ENCODE results near the gene C3orf33. TPM values are rescaled to one million over a fixed set of nuclear protein-coding genes. Genes with fewer than 3 reads are reported as not detected.

The C3orf33 gene
- total and polyA plus RNA-seq, 2 experiments from 2014 or later, result 3.5 to 4.7 TPM

DNA sequence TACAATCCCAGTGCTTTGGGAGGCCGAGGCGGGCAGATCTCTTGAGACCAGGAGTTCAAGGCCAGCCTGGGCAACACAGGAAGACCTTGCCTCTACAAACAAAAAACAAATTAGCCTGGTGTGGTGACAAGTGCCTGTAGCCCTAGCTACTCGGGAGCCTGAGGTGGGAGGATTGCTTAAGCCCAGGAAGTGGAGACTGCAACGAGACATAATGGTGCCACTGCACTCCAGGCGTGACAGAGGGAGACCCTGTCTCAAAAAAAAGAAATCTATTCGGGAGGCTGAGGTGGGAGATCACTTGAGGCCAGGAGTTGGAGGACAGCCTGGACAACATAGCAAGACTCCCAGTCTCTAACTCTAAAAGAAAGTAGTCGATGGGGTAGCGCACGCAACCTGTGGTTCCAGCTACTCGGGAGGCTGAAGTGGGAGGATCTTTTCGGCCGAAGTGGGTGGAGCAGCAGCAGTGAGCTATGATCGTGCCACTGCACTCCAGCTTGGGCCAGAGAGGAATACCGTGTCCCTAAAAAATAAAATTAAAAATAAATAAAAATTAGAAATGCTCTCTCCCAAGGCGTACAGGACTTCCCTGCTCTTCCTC is 775 bp downstream of the C3orf33 start:
- no peaks in the 10 kb centered on the region for H3K79me2 ChIP-seq (replicated peaks; ENCODE audit: insufficient read depth)
- peak overlapping the region; percentile 92 for H3K4me3 ChIP-seq
- H3K36me3 ChIP-seq (ENCODE audit: insufficient read depth), result no peaks in the 10 kb centered on the region
- H3K9me2 ChIP-seq (ENCODE audit: insufficient read depth), result no peaks in the 10 kb centered on the region
- no peaks in the 10 kb centered on the region for H4K20me1 ChIP-seq (replicated peaks; ENCODE audit: insufficient read depth)
- H3K27ac ChIP-seq (ENCODE audit: low read depth), result no peak overlapping the region
- peaks cover 3% of the 10 kb centered on the region; the same call in 1 of the 2 replicates for H3K27me3 ChIP-seq (ENCODE audit: insufficient read depth)
- peaks cover 4% of the 10 kb centered on the region; the same call in 2 of the 3 replicates for H3K4me1 Mint-ChIP-seq
- H3K27me3 Mint-ChIP-seq (ENCODE audit: insufficient read depth, low read depth, poor library complexity), result peaks cover 3% of the 10 kb centered on the region
- ATAC-seq, result no peak; the same call in 2 of the 3 replicates
- TF ChIP-seq CREB1 (CRISPR knock-in tag; IDR thresholded peaks at IDR 0.05; ENCODE audit: low read depth) (no peak), EZH2phosphoT487 (IDR thresholded peaks at IDR 0.05; ENCODE audit: unreplicated experiment) (no peak), ZNF114 (CRISPR knock-in tag; IDR thresholded peaks at IDR 0.05) (no peak), JUNB (IDR thresholded peaks at IDR 0.05; ENCODE audit: unreplicated experiment) (no peak), EZH2 (IDR thresholded peaks at IDR 0.05; ENCODE audit: low read depth, unreplicated experiment) (no peak), POLR2AphosphoS5 (IDR thresholded peaks at IDR 0.05; ENCODE audit: low read depth) (no peak), ZNF331 (CRISPR knock-in tag; IDR thresholded peaks at IDR 0.05; ENCODE audit: low read depth) (no peak), ZNF462 (CRISPR knock-in tag; IDR thresholded peaks at IDR 0.05) (no peak)
- TF ChIP-seq, protein P1, sequence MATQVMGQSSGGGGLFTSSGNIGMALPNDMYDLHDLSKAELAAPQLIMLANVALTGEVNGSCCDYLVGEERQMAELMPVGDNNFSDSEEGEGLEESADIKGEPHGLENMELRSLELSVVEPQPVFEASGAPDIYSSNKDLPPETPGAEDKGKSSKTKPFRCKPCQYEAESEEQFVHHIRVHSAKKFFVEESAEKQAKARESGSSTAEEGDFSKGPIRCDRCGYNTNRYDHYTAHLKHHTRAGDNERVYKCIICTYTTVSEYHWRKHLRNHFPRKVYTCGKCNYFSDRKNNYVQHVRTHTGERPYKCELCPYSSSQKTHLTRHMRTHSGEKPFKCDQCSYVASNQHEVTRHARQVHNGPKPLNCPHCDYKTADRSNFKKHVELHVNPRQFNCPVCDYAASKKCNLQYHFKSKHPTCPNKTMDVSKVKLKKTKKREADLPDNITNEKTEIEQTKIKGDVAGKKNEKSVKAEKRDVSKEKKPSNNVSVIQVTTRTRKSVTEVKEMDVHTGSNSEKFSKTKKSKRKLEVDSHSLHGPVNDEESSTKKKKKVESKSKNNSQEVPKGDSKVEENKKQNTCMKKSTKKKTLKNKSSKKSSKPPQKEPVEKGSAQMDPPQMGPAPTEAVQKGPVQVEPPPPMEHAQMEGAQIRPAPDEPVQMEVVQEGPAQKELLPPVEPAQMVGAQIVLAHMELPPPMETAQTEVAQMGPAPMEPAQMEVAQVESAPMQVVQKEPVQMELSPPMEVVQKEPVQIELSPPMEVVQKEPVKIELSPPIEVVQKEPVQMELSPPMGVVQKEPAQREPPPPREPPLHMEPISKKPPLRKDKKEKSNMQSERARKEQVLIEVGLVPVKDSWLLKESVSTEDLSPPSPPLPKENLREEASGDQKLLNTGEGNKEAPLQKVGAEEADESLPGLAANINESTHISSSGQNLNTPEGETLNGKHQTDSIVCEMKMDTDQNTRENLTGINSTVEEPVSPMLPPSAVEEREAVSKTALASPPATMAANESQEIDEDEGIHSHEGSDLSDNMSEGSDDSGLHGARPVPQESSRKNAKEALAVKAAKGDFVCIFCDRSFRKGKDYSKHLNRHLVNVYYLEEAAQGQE (IDR thresholded peaks at IDR 0.05; ENCODE audit: unreplicated experiment), result no peak
- peak overlapping the region; percentile 90 for H3K4me2 ChIP-seq
- H3K4me3 Mint-ChIP-seq, result peak overlapping the region; percentile 88
- H3F3A ChIP-seq (replicated peaks; ENCODE audit: low read depth), result no peaks in the 10 kb centered on the region; the same call in 1 of the 2 replicates
- DNase-seq (ENCODE audit: low spot score), result no peak
- peaks cover 5% of the 10 kb centered on the region for H3K36me3 Mint-ChIP-seq (ENCODE audit: low read depth)
- no peaks in the 10 kb centered on the region; the same call in 2 of the 3 replicates for H3K9me3 Mint-ChIP-seq
- no peak overlapping the region for H3K27ac Mint-ChIP-seq
- H3K4me1 ChIP-seq (ENCODE audit: insufficient read depth), result peaks cover 6% of the 10 kb centered on the region; the same call in 1 of the 2 replicates
- peak overlapping the region; percentile 99; the same call in 1 of the 2 replicates for H2AFZ ChIP-seq

All from GM23338 (cell line).